Ishikawa (cell line): Measurements from ENCODE around the gene FIGNL2.

ENCODE experiments used
- CEBPB ChIP-seq: IDR thresholded peaks from 2 replicates; pipeline ENCODE4 v1.6.1; 2012
- CREB1 ChIP-seq: IDR thresholded peaks from 2 replicates; pipeline ENCODE4 v1.6.1; 2012; ENCODE audit warnings: low read depth
- EGR1 ChIP-seq: IDR thresholded peaks from 2 replicates; pipeline ENCODE4 v1.6.1; 2012
- EP300 ChIP-seq: IDR thresholded peaks from 2 replicates; pipeline ENCODE4 v1.6.1; 2012; ENCODE audit warnings: borderline replicate concordance
- FOXM1 ChIP-seq: IDR thresholded peaks from 2 replicates; pipeline ENCODE4 v1.6.1; 2012; ENCODE audit warnings: low read depth, borderline replicate concordance
- MAX ChIP-seq: IDR thresholded peaks from 2 replicates; pipeline ENCODE4 v1.6.1; 2012
- NFIC ChIP-seq: IDR thresholded peaks from 2 replicates; pipeline ENCODE4 v1.6.1; 2012
- RAD21 ChIP-seq: IDR thresholded peaks from 2 replicates; pipeline ENCODE4 v1.6.1; 2012; ENCODE audit warnings: low read depth
- REST ChIP-seq: IDR thresholded peaks from 2 replicates; pipeline ENCODE4 v1.6.1; 2012; ENCODE audit warnings: low read depth, mild to moderate bottlenecking
- TAF1 ChIP-seq: IDR thresholded peaks from 2 replicates; pipeline ENCODE4 v1.6.1; 2012; ENCODE audit warnings: low read depth, mild to moderate bottlenecking
- TCF12 ChIP-seq: IDR thresholded peaks from 2 replicates; pipeline ENCODE4 v1.6.1; 2012; ENCODE audit warnings: low read depth
- TEAD4 ChIP-seq: IDR thresholded peaks from 2 replicates; pipeline ENCODE4 v1.6.1; 2012
- YY1 ChIP-seq: IDR thresholded peaks from 2 replicates; pipeline ENCODE4 v1.6.1; 2012; ENCODE audit warnings: low read depth
- ZBTB7A ChIP-seq: IDR thresholded peaks from 2 replicates; pipeline ENCODE4 v1.6.1; 2012; ENCODE audit warnings: low read depth
- TF ChIP-seq, protein P1 (sequence below): IDR thresholded peaks from 2 replicates; pipeline ENCODE4 v1.6.1; 2012

Gene FIGNL2

GRCh38 chr12:51832354-51833107 lies 16.0 kb downstream of the FIGNL2 start:
- TF ChIP-seq ZBTB7A (no peak), CREB1 (no peak), TAF1 (no peak), TCF12 (no peak), EGR1 (no peak), MAX (no peak), RAD21 (no peak), NFIC (no peak), CEBPB (no peak), REST (no peak), YY1 (no peak)
- TF ChIP-seq, protein P1, sequence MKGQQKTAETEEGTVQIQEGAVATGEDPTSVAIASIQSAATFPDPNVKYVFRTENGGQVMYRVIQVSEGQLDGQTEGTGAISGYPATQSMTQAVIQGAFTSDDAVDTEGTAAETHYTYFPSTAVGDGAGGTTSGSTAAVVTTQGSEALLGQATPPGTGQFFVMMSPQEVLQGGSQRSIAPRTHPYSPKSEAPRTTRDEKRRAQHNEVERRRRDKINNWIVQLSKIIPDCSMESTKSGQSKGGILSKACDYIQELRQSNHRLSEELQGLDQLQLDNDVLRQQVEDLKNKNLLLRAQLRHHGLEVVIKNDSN: no peak

- no peak for TF ChIP-seq YY1
- no peak for TF ChIP-seq RAD21
- TF ChIP-seq MAX: no peak
- no peak for TF ChIP-seq FOXM1
- TF ChIP-seq TAF1: no peak
- TF ChIP-seq ZBTB7A: no peak
- TF ChIP-seq EP300: no peak
- no peak for TF ChIP-seq CREB1
- no peak for TF ChIP-seq CEBPB
- TF ChIP-seq TCF12: no peak
Measured at GRCh38 chr12:51829641-51830040, 18.9 kb downstream of the FIGNL2 start.

DNA sequence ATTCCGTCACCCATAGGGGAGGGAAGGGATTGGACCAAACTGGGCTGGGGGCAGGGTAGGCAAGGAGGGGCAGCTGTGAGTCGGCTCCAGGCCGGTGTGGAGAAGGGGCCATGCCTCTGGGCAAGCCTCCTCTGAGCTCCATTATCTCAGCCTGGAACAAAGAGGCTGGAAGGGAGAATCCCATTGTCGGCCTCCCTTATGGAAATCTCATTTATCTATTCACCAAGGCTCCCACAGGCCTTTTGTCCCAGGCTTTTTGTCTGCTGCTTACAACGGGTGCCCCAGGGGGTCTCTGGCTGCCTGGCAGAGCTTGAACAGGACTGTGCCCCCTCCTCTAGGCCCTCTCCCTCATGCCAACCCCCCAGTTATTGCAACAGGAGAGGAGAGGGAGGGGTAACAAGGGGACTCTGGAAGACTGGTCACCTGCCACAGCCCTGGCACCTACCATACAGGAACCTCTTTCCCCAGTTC lies 19.5 kb downstream of the FIGNL2 start:
- TF ChIP-seq MAX (no peak), NFIC (no peak), RAD21 (no peak), REST (no peak), CREB1 (no peak), ZBTB7A (no peak), EP300 (no peak), FOXM1 (no peak), TCF12 (no peak), CEBPB (no peak), TEAD4 (no peak)

- no peak for TF ChIP-seq TCF12
- TF ChIP-seq TEAD4: no peak
- no peak for TF ChIP-seq ZBTB7A
- TF ChIP-seq RAD21: no peak
- TF ChIP-seq MAX: no peak
- TF ChIP-seq EP300: no peak
- TF ChIP-seq CEBPB: no peak
Measured at GRCh38 chr12:51827925-51828818, 20.3 kb downstream of the FIGNL2 start.

GRCh38 chr12:51826881-51827280 lies 21.6 kb downstream of the FIGNL2 start:
- no peak for TF ChIP-seq EGR1
- no peak for TF ChIP-seq CEBPB
- no peak for TF ChIP-seq FOXM1
- no peak for TF ChIP-seq ZBTB7A
- no peak for TF ChIP-seq TAF1
- no peak for TF ChIP-seq RAD21

GRCh38 chr12:51825216-51825615 lies 23.3 kb downstream of the FIGNL2 start:
- TF ChIP-seq FOXM1: no peak
- no peak for TF ChIP-seq EGR1
- TF ChIP-seq ZBTB7A: no peak
- TF ChIP-seq CREB1: no peak
- no peak for TF ChIP-seq YY1
- TF ChIP-seq MAX: no peak
- TF ChIP-seq, protein P1: no peak
- TF ChIP-seq CEBPB: no peak
